K562 (cell line): ENCODE measurements around the gene ACHE. TPM values are rescaled to one million over a fixed set of nuclear protein-coding genes. Genes with fewer than 3 reads are reported as not detected.

ENCODE experiments used
- ADNP ChIP-seq: fragments of 200-800 bp; sonication (Bioruptor generic); IDR thresholded peaks from 2 replicates; pipeline ENCODE4 v1.6.1; 2016; ENCODE audit warnings: missing genetic modification characterization, missing compliant biosample characterization
- CBX3 ChIP-seq, 2 experiments: IDR thresholded peaks; 1 replicate in 1 of 2; 2 replicates in 1 of 2; pipeline ENCODE4 v1.6.1; 2012; ENCODE audit warnings: inconsistent platforms in 2 of 2, low read length in 2 of 2, borderline replicate concordance in 1 of 2, control low read depth in 1 of 2
- ELF2 ChIP-seq: fragments of 250-450 bp; sonication (Bioruptor Pico); IDR thresholded peaks from 2 replicates; pipeline ENCODE4 v1.5.0; 2021; ENCODE audit warnings: mild to moderate bottlenecking
- FOXP1 ChIP-seq: sonication (generic); formaldehyde crosslinking; IDR thresholded peaks from 2 replicates; pipeline ENCODE4 v1.8.0; 2022; ENCODE audit warnings: mild to moderate bottlenecking, missing genetic modification reagents
- HDAC8 ChIP-seq: fragments of 450-650 bp; IDR thresholded peaks from 2 replicates; pipeline ENCODE4 v1.6.1; 2016; ENCODE audit warnings: mild to moderate bottlenecking, missing genetic modification characterization, moderate library complexity, missing compliant biosample characterization
- MXI1 ChIP-seq: IDR thresholded peaks from 2 replicates; pipeline ENCODE4 v1.6.1; 2011; ENCODE audit warnings: low read depth, mild to moderate bottlenecking, improper control_type of control experiment, low read length
- NCOR1 ChIP-seq: fragments of 450-650 bp; IDR thresholded peaks from 2 replicates; pipeline ENCODE4 v1.6.1; 2016; ENCODE audit warnings: mild to moderate bottlenecking, moderate library complexity
- SMARCC2 ChIP-seq: fragments of 450-650 bp; IDR thresholded peaks from 2 replicates; pipeline ENCODE4 v1.6.1; 2017; ENCODE audit warnings: antibody characterized with exemption, moderate library complexity, mild to moderate bottlenecking, low read depth
- TARDBP ChIP-seq: fragments of 450-650 bp; IDR thresholded peaks from 2 replicates; pipeline ENCODE4 v1.6.1; 2016
- TCF7 ChIP-seq: sonication (generic); IDR thresholded peaks from 2 replicates; pipeline ENCODE4 v1.6.1; 2016; ENCODE audit warnings: antibody characterized with exemption, borderline replicate concordance
- TCF7L2 ChIP-seq: fragments of 150-350 bp; IDR thresholded peaks from 2 replicates; pipeline ENCODE4 v1.6.1; 2016; ENCODE audit warnings: low read depth, mild to moderate bottlenecking, low read length, moderate library complexity
- WHSC1 ChIP-seq: IDR thresholded peaks from one replicate; pipeline ENCODE4 v1.6.1; 2012; ENCODE audit warnings: low read length, control low read depth, inconsistent platforms
- ZBTB34 ChIP-seq: fragments of 250-450 bp; sonication (Bioruptor Pico); IDR thresholded peaks from 2 replicates; pipeline ENCODE4 v1.8.0; 2021; ENCODE audit warnings: mild to moderate bottlenecking, moderate library complexity
- ZKSCAN3 ChIP-seq: fragments of 250-450 bp; sonication (Bioruptor Pico); IDR thresholded peaks from 2 replicates; pipeline ENCODE4 v1.4.0; 2020
- ZNF197 ChIP-seq: fragments of 200-800 bp; sonication (Bioruptor generic); IDR thresholded peaks from 2 replicates; pipeline ENCODE4 v1.6.1; 2016; ENCODE audit warnings: low read depth, missing genetic modification characterization, missing compliant biosample characterization
- ZNF217 ChIP-seq: sonication (generic); formaldehyde crosslinking; IDR thresholded peaks from 2 replicates; pipeline ENCODE4 v1.8.0; 2022; ENCODE audit warnings: mild to moderate bottlenecking, missing genetic modification reagents
- ZNF274 ChIP-seq: IDR thresholded peaks from 2 replicates; pipeline ENCODE4 v1.6.1; 2011; ENCODE audit warnings: low read depth, mild to moderate bottlenecking, low read length, moderate library complexity, borderline replicate concordance
- ZNF318 ChIP-seq, 2 experiments: fragments of 450-650 bp; IDR thresholded peaks; 2 replicates each; pipeline ENCODE4 v1.6.1; 2016; ENCODE audit warnings: mild to moderate bottlenecking in 2 of 2, borderline replicate concordance in 1 of 2, low read depth in 1 of 2, moderate library complexity in 1 of 2
- ZNF354B ChIP-seq: fragments of 250-450 bp; sonication (Bioruptor Pico); IDR thresholded peaks from 2 replicates; pipeline ENCODE4 v1.4.0; 2020
- polyA plus RNA-seq, 8 experiments: library from polyadenylated mRNA; depleted of rRNA in 4 of 8; stranded (reverse) in 5 of 8; unstranded in 3 of 8; fragments of >200 nt; fragmentation: Nextera tagmentation in 2 of 8; fragmentation: Illumina TruSeq in 1 of 8; extraction: Ambion mirVana in 2 of 8; extraction: Trizol in 1 of 8; gene quantifications; 2 replicates each; pipeline versions ENCODE4 v1.2.1 to v1.2.3, GENCODE V29; 2011 to 2014; ENCODE audit warnings: inconsistent platforms in 1 of 8, missing spikeins in 1 of 8
- total RNA-seq, 7 experiments: library from RNA; depleted of rRNA in 6 of 7; stranded (reverse); fragments of >200 nt in 6 of 7; fragmentation: Illumina TruSeq in 2 of 7; extraction: Trizol in 2 of 7; gene quantifications; 2 replicates each; pipeline versions ENCODE4 v1.2.1 to v1.2.3, GENCODE V29; 2011 to 2021; ENCODE audit warnings: low replicate concordance in 1 of 7
- TF ChIP-seq, protein P1 (sequence below): fragments of 250-450 bp; sonication (Bioruptor Pico); IDR thresholded peaks from 2 replicates; pipeline ENCODE4 v1.8.0; 2021; ENCODE audit warnings: moderate library complexity, mild to moderate bottlenecking, inconsistent platforms

ACHE gene
- total and polyA plus RNA-seq, 9 of the 15 experiments (the other 6 are each of a cell fraction or from before 2014, with no cell fraction given), result 0.04 to 8.8 (median 1.9) TPM

GRCh38 chr7:100888988-100889750 lies 6.5 kb downstream of the ACHE start, which contains the start of gene UFSP1 (continued):
- TF ChIP-seq ZNF318 (IDR thresholded peaks at IDR 0.05; ENCODE audit: borderline replicate concordance in 1 of 2, low read depth in 1 of 2), result no peak
- TF ChIP-seq FOXP1 (CRISPR knock-in tag), result no peak; the same call in 1 of the 2 replicates
- TF ChIP-seq ZNF217 (CRISPR knock-in tag), result no peak
- no peak for TF ChIP-seq ZKSCAN3 (CRISPR knock-in tag)
- TF ChIP-seq HDAC8 (tag), result peak; percentile 86
- TF ChIP-seq ADNP (tag), result no peak
- TF ChIP-seq TCF7L2, result no peak
- TF ChIP-seq ZNF354B, result no peak
- TF ChIP-seq ZBTB34 (CRISPR knock-in tag), result no peak
- TF ChIP-seq, protein P1, sequence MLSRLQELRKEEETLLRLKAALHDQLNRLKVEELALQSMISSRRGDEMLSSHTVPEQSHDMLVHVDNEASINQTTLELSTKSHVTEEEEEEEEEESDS (CRISPR knock-in tag), result no peak
- TF ChIP-seq WHSC1, result no peak
- no peak for TF ChIP-seq TARDBP
- no peak for TF ChIP-seq NCOR1
- no peak for TF ChIP-seq CBX3 (IDR thresholded peaks at IDR 0.05; ENCODE audit: borderline replicate concordance in 1 of 2, low read length in 2 of 2)
- no peak for TF ChIP-seq ZNF274
- TF ChIP-seq TCF7, result peak; percentile 75; the same call in 1 of the 2 replicates
- no peak for TF ChIP-seq ZNF197
- TF ChIP-seq ELF2, result no peak
- peak; percentile 83; the same call in 1 of the 2 replicates for TF ChIP-seq MXI1
- TF ChIP-seq SMARCC2, result no peak
